GM12801 (cell line): ENCODE data around the gene ARMC5.

Experiments
- CTCF ChIP-seq: IDR thresholded peaks from one replicate; pipeline ENCODE4 v1.5.1; 2011; ENCODE audit warnings: control low read depth; ENCODE audit not compliant: insufficient read length; ENCODE audit errors: extremely low read depth

ARMC5 gene

GRCh38 chr16:31453255-31454204, 5.8 kb upstream of the ARMC5 start:
- TF ChIP-seq CTCF: no peak

DNA sequence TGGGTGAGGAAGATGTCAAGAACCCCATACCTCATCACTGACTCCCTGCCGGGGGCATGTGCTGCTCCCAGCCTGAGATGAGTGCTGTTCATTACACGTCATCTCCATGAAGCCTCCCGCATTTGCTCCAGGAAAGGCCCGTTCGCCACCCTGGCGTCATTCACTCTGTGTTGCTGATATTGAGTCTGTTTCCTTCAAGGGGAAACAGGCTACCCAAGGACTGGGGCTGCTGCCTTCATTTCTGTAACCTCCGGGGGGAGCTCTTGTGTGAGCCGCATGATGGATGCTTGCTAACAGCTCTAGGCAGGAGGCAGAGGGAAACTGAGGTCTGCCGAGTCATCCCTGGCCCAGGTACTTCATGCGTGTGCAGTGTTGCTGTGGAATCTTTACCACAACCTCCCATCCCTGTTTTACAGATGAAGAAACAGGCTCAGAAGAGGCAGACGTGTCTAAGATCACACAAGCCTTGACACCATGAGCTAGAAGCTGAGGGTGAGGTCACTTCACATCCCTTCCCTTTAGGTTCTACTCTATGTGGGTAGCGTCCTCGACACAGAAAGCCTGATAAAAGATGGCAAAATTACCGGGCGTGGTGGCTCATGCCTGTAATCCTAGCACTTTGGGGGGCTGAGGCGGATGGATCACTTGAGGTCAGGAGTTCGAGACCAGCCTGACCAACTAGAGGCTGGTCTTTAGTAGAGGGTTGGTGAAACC, 3.5 kb upstream of the ARMC5 start:
- no peak for TF ChIP-seq CTCF

DNA sequence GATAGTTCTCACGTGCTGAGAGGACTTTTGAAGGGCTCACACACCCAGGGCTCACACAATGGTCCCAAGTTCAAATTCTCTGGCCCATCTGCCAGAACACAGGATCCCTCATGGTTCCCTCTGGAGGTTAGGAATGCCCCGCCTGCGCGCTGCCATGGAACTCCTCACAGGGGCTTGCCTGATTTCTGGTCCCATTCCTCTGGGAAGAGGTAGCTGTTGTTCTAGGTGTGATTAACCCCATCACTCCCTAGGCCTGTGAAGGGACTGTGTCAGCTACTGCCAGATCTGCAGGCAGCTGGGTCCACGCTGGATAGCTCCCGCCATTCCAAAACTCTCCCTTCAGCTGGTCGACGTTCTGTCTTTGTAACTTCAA, 2.3 kb upstream of the ARMC5 start:
- TF ChIP-seq CTCF: no peak

GRCh38 chr16:31458073-31458843, 1.0 kb upstream of the ARMC5 start:
- TF ChIP-seq CTCF: no peak

GRCh38 chr16:31459687-31460581, 633 bp downstream of the ARMC5 start:
- no peak for TF ChIP-seq CTCF

GRCh38 chr16:31460582-31461002, 1.3 kb downstream of the ARMC5 start:
- TF ChIP-seq CTCF: no peak
